Chondrocyte (in vitro differentiated cells): ENCODE data around the gene MLKL. TPM values are rescaled to one million over a fixed set of nuclear protein-coding genes. Genes with fewer than 3 reads are reported as not detected.

ENCODE experiments used
- DNase-seq: peaks from one replicate; pipeline ENCODE4 v3.0.0; 2021; ENCODE audit warnings: mixed read lengths, low spot score
- H3K27ac Mint-ChIP-seq: one replicate; pipeline ENCODE4 v1.8.0; 2021; ENCODE audit warnings: mild to moderate bottlenecking, moderate library complexity, mixed read lengths; ENCODE audit not compliant: unreplicated experiment
- H3K27me3 Mint-ChIP-seq: 2 replicates; pipeline ENCODE4 v1.8.0; 2021; ENCODE audit warnings: low read depth, mixed read lengths
- H3K36me3 Mint-ChIP-seq: 2 replicates; pipeline ENCODE4 v1.8.0; 2021; ENCODE audit warnings: low read depth, mixed read lengths
- H3K4me1 Mint-ChIP-seq: 2 replicates; pipeline ENCODE4 v1.8.0; 2021; ENCODE audit warnings: low read depth, mild to moderate bottlenecking, mixed read lengths
- H3K4me3 Mint-ChIP-seq: one replicate; pipeline ENCODE4 v1.8.0; 2021; ENCODE audit warnings: mild to moderate bottlenecking, moderate library complexity, mixed read lengths; ENCODE audit not compliant: unreplicated experiment
- H3K9me3 Mint-ChIP-seq: 2 replicates; pipeline ENCODE4 v1.8.0; 2021; ENCODE audit warnings: low read depth, mixed read lengths
- long read RNA-seq: library from polyadenylated mRNA; stranded (forward); transcript quantifications from one replicate; pipeline ENCODE4 v2.0.0, GENCODE V29; 2021
- total RNA-seq: library from RNA; stranded (reverse); gene quantifications from 3 replicates; pipeline ENCODE4 v1.2.1, GENCODE V29; 2021
- TF ChIP-seq, protein P1 (sequence below): fragments of 200-600 bp; sonication (generic); IDR thresholded peaks from 2 replicates; pipeline ENCODE4 v1.5.0; 2021; ENCODE audit warnings: antibody characterized with exemption, mild to moderate bottlenecking, moderate library complexity

MLKL gene
- 2.7 to 3.4 TPM in 2 of 3 replicates, not detected in the other for total RNA-seq
- long read RNA-seq, transcript MLKL-202 (11 exons, 2,523 nt) = major isoform, 6 of 6 reads
- long read RNA-seq, partial matches to known transcripts = 0 of 6 reads
- long read RNA-seq, other reads (novel, unspliced or antisense) = 0 of 6 reads

DNA sequence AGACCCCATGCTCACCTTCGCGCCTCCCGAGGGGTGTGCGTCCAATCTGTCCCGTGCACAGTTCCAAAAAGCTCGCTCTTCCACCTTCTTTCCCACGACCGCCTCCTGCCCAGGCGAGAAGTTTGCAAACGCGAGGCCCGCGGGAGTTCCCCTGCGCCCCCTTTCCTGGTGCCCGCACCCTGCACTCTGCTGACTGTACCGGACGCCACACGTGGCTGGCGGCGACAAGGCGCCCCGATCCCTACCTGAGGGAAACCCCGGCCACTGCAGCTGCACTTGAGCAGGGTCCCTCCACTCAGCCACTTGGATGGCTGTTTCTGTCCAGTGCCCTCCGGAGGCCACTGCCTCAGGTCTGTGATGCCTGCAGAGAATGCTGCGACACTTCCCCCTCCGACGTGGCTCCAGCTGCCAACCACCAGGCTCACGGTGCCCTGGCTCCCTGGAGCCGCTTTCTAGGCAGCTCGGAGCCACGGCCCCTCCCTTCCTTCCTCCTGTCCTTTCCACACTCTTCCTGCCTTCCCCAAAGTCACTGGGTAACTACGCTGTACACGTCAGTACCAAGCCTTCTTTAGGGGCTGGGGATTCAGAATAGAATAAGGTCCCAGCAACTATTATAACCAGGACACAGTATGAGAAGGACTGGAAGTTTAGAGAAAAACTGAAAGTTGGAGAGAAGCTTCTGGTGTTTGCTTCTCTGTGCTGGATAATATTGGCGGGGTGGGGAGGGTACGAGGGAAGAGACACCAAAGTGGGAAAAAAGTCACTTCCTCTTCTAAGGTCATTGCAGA lies at the start of gene MLKL:
Gene MLKL (minus strand): TSS at position 425 of the 788 bp plus-strand sequence. CDS start 5,105 bp downstream, outside the sequence.
- DNase-seq = no peak
- no peaks in the 10 kb centered on the region for H3K27me3 Mint-ChIP-seq
- H3K36me3 Mint-ChIP-seq = no peaks in the 10 kb centered on the region
- H3K27ac Mint-ChIP-seq = peak within 1 kb of the TSS; percentile 87
- H3K4me3 Mint-ChIP-seq = peak within 1 kb of the TSS; percentile 84
- H3K9me3 Mint-ChIP-seq = no peaks in the 10 kb centered on the region
- peaks cover 22% of the 10 kb centered on the region for H3K4me1 Mint-ChIP-seq
- TF ChIP-seq, protein P1, sequence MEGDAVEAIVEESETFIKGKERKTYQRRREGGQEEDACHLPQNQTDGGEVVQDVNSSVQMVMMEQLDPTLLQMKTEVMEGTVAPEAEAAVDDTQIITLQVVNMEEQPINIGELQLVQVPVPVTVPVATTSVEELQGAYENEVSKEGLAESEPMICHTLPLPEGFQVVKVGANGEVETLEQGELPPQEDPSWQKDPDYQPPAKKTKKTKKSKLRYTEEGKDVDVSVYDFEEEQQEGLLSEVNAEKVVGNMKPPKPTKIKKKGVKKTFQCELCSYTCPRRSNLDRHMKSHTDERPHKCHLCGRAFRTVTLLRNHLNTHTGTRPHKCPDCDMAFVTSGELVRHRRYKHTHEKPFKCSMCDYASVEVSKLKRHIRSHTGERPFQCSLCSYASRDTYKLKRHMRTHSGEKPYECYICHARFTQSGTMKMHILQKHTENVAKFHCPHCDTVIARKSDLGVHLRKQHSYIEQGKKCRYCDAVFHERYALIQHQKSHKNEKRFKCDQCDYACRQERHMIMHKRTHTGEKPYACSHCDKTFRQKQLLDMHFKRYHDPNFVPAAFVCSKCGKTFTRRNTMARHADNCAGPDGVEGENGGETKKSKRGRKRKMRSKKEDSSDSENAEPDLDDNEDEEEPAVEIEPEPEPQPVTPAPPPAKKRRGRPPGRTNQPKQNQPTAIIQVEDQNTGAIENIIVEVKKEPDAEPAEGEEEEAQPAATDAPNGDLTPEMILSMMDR = no peak

DNA sequence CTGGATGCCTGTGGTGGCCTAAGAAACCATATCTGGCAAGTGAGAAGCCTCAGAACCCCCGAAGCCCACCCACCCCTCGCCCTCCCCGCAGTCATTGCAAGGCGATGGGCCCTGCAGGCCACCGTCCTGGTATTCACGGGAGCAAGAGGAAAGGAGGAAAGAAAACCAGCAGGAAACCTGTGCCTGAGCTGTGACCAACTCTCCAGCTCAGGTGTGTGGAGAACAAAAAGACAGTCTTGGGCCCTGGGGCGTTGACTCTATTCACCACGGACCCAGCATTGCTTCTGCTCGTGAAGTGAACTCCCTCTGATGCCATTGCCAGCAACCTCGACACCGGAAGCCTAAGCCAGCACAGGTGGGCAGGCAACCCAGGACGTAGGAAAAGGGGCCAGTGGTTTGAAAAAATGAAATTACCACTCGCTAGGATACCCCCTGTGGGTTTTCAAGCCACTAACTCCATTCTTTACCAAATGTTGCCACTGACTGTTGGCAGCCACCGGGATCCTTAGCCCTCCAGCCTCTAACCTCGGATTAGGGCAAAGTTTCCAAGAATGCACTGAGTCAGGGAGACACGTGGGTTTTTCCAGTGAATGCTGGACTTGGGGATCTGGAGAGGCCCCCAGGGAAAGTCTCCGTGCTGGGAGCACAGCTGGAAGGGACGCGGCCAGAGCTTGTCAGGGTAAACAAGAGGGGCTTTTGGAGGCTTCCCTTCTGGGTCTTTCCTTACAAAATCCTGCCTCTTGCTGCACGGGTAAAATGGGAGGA lies 48.8 kb upstream of the MLKL start:
- no peaks in the 10 kb centered on the region for H3K36me3 Mint-ChIP-seq
- no peak overlapping the region for H3K4me3 Mint-ChIP-seq
- DNase-seq = peak; percentile 27
- TF ChIP-seq, protein P1 = no peak
- H3K27ac Mint-ChIP-seq = no peak overlapping the region
- no peaks in the 10 kb centered on the region for H3K4me1 Mint-ChIP-seq
- H3K9me3 Mint-ChIP-seq = no peaks in the 10 kb centered on the region
- peaks cover 16% of the 10 kb centered on the region for H3K27me3 Mint-ChIP-seq

DNA sequence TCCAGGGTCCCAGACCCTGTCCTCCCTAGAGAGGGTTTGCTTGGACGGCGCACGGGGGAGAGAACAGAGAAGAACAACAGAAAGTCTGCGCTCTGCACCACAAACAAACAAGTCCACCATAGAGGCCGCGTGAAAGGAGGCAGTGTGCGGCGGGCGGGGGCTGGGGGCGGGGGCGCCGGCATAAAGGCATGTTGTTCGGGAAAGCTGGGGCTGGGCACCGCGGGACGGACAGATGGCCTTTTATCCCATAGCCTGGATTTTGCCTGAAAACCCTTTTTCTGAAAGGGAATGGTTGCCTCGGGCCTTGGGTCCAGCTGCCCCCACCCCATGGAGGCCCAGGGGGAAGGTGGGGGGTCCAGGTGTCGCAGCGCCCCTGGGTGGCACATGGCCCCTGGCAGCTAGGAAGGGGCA lies 48.0 kb upstream of the MLKL start:
- H3K4me1 Mint-ChIP-seq = peaks cover 7% of the 10 kb centered on the region
- H3K9me3 Mint-ChIP-seq = no peaks in the 10 kb centered on the region
- H3K4me3 Mint-ChIP-seq = no peak overlapping the region
- H3K27ac Mint-ChIP-seq = no peak overlapping the region
- TF ChIP-seq, protein P1 = no peak
- DNase-seq = peak; percentile 64
- no peaks in the 10 kb centered on the region for H3K36me3 Mint-ChIP-seq
- H3K27me3 Mint-ChIP-seq = peaks cover 12% of the 10 kb centered on the region

GRCh38 chr16:74747716-74748615 lies 47.3 kb upstream of the MLKL start:
- Mint-ChIP-seq H3K4me3 (no peak overlapping the region), H3K9me3 (no peaks in the 10 kb centered on the region), H3K36me3 (no peaks in the 10 kb centered on the region), H3K27ac (no peak overlapping the region), H3K4me1 (peaks cover 12% of the 10 kb centered on the region), H3K27me3 (peaks cover 11% of the 10 kb centered on the region)
- peak; percentile 84 for DNase-seq
- TF ChIP-seq, protein P1 = no peak
